Smooth muscle cell (in vitro differentiated cells): ENCODE results near the gene SPEN. TPM values are rescaled to one million over a fixed set of nuclear protein-coding genes. Genes with fewer than 3 reads are reported as not detected.

Experiments
- DNase-seq: peaks from one replicate; lab custom pipeline; 2025; ENCODE audit not compliant: unreplicated experiment; lab: John Stamatoyannopoulos, UW
- H2AFZ ChIP-seq: fragments of 200-600 bp; sonication (generic); 2 replicates; pipeline ENCODE4 v1.6.0; 2016; ENCODE audit warnings: antibody characterized with exemption, low read depth, mild to moderate bottlenecking
- H3F3A ChIP-seq: fragments of 200-600 bp; sonication (generic); 2 replicates; pipeline ENCODE4 v1.6.0; 2017; ENCODE audit warnings: antibody characterized with exemption, low read depth
- H3K27ac ChIP-seq: fragments of 200-600 bp; sonication (generic); 2 replicates; pipeline ENCODE4 v1.5.1; 2016; ENCODE audit warnings: low read depth, mild to moderate bottlenecking
- H3K27me3 ChIP-seq: fragments of 200-600 bp; sonication (generic); 2 replicates; pipeline ENCODE4 v1.6.1; 2016; ENCODE audit warnings: low read depth, mild to moderate bottlenecking
- H3K36me3 ChIP-seq: fragments of 200-600 bp; sonication (generic); 2 replicates; pipeline ENCODE4 v1.5.1; 2016; ENCODE audit warnings: low read depth
- H3K4me1 ChIP-seq: fragments of 200-600 bp; sonication (generic); 2 replicates; pipeline ENCODE4 v1.5.1; 2016; ENCODE audit warnings: low read depth
- H3K4me2 ChIP-seq: fragments of 200-600 bp; sonication (generic); 2 replicates; pipeline ENCODE4 v1.6.0; 2016; ENCODE audit warnings: mild to moderate bottlenecking
- H3K4me3 ChIP-seq: fragments of 200-600 bp; sonication (generic); 2 replicates; pipeline ENCODE4 v1.5.1; 2016; ENCODE audit warnings: mild to moderate bottlenecking
- H3K79me2 ChIP-seq: fragments of 200-600 bp; sonication (generic); 2 replicates; pipeline ENCODE4 v1.6.0; 2016; ENCODE audit warnings: low read depth, mild to moderate bottlenecking
- H3K9ac ChIP-seq: fragments of 200-600 bp; sonication (generic); 2 replicates; pipeline ENCODE4 v1.6.0; 2016; ENCODE audit warnings: low read depth
- H3K9me3 ChIP-seq: fragments of 200-600 bp; sonication (generic); replicated peaks from 2 replicates; pipeline ENCODE4 v1.5.1; 2016; ENCODE audit warnings: low read depth
- H4K20me1 ChIP-seq: fragments of 200-600 bp; sonication (generic); 2 replicates; pipeline ENCODE4 v1.6.0; 2016; ENCODE audit warnings: low read depth
- CTCF ChIP-seq: fragments of 200-600 bp; sonication (generic); IDR thresholded peaks from 2 replicates; pipeline ENCODE4 v1.5.1; 2017; ENCODE audit warnings: borderline replicate concordance, mild to moderate bottlenecking, antibody characterized with exemption; ENCODE audit not compliant: insufficient read depth, poor library complexity, severe bottlenecking
- WGBS: methylation state at CpG from one replicate; pipeline ENCODE4 v1.1.7; 2016; ENCODE audit warnings: low lambda C conversion rate; 5-methylcytosine and 5-hydroxymethylcytosine counted together
- polyA plus RNA-seq: library from polyadenylated mRNA; unstranded; fragments of >200 nt; fragmentation: Nextera tagmentation; extraction: Ambion mirVana; gene quantifications from 2 replicates; pipeline ENCODE4 v1.2.1, GENCODE V29; 2016
- total RNA-seq: library from RNA; depleted of rRNA; stranded (reverse); fragments of >200 nt; gene quantifications from 2 replicates; pipeline ENCODE4 v1.2.3, GENCODE V29; 2014

The SPEN gene
- total and polyA plus RNA-seq, 2 experiments from 2014 or later = 10.6 to 28.7 TPM

GRCh38 chr1:15808955-15809354 lies 38.6 kb upstream of the SPEN start:
- no peak for DNase-seq
- TF ChIP-seq CTCF = no peak

GRCh38 chr1:15810073-15810472 lies 37.4 kb upstream of the SPEN start:
- WGBS = 89% methylated on average over 1 of the region's 1 CpG

More at GRCh38 chr1:15808955-15809354, 38.6 kb upstream of the SPEN start:
- Histone ChIP-seq H3K79me2 (no peaks in the 10 kb centered on the region), H3K36me3 (no peaks in the 10 kb centered on the region), H3K9me3 (no peaks in the 10 kb centered on the region), H3K27ac (no peak overlapping the region), H3K4me2 (no peak overlapping the region), H3F3A (no peaks in the 10 kb centered on the region), H4K20me1 (no peaks in the 10 kb centered on the region), H3K9ac (no peak overlapping the region), H2AFZ (no peak overlapping the region), H3K27me3 (no peaks in the 10 kb centered on the region), H3K4me3 (no peak overlapping the region), H3K4me1 (no peaks in the 10 kb centered on the region)
- WGBS = 88% methylated on average over 1 of the region's 1 CpG

GRCh38 chr1:15816674-15817073 lies 30.8 kb upstream of the SPEN start:
- Histone ChIP-seq H3K27ac (peak overlapping the region; percentile 1), H3K4me2 (no peak overlapping the region)

More at GRCh38 chr1:15810073-15810472, 37.4 kb upstream of the SPEN start:
- Histone ChIP-seq H3K27ac (no peak overlapping the region), H3K4me3 (no peak overlapping the region), H3K79me2 (no peaks in the 10 kb centered on the region), H2AFZ (no peak overlapping the region), H3K27me3 (no peaks in the 10 kb centered on the region), H4K20me1 (no peaks in the 10 kb centered on the region), H3K36me3 (no peaks in the 10 kb centered on the region), H3K4me2 (no peak overlapping the region), H3K9ac (no peak overlapping the region), H3K9me3 (no peaks in the 10 kb centered on the region), H3K4me1 (no peaks in the 10 kb centered on the region), H3F3A (no peaks in the 10 kb centered on the region)
- DNase-seq = no peak
- no peak for TF ChIP-seq CTCF

More at GRCh38 chr1:15816674-15817073, 30.8 kb upstream of the SPEN start:
- H2AFZ ChIP-seq = no peak overlapping the region
- no peaks in the 10 kb centered on the region for H3K27me3 ChIP-seq
- H3K4me1 ChIP-seq = no peaks in the 10 kb centered on the region
- TF ChIP-seq CTCF = no peak
- H3K79me2 ChIP-seq = no peaks in the 10 kb centered on the region
- no peaks in the 10 kb centered on the region for H3F3A ChIP-seq
- no peaks in the 10 kb centered on the region for H3K36me3 ChIP-seq
- H3K4me3 ChIP-seq = no peak overlapping the region
- H4K20me1 ChIP-seq = no peaks in the 10 kb centered on the region
- 70% methylated on average over 5 of the region's 5 CpGs for WGBS
- H3K9ac ChIP-seq = no peak overlapping the region
- DNase-seq = no peak
- H3K9me3 ChIP-seq = no peaks in the 10 kb centered on the region
